Liver (tissue), 3 donors: Measurements from ENCODE around the gene ATXN7L1.

Experiments
- ATF3 ChIP-seq: IDR thresholded peaks from 2 replicates; pipeline ENCODE4 v1.6.1; 2016; ENCODE audit warnings: antibody characterized with exemption
- CTCF ChIP-seq: fragments of 150-350 bp; IDR thresholded peaks from 2 replicates; pipeline ENCODE4 v1.5.1; 2017; ENCODE audit warnings: improper control_type of control experiment, low read depth, low read length; ENCODE audit not compliant: missing input control
- EGR1 ChIP-seq, 2 donors: IDR thresholded peaks; 2 replicates each; pipeline ENCODE4 v1.6.1; 2016 to 2018; ENCODE audit warnings: antibody characterized with exemption in 2 of 2, low read depth in 2 of 2
- FOXA1 ChIP-seq: IDR thresholded peaks from 2 replicates; pipeline ENCODE4 v1.6.1; 2016; ENCODE audit warnings: antibody characterized with exemption
- GABPA ChIP-seq, 2 donors: IDR thresholded peaks in 1 of 2; conservative IDR thresholded peaks in 1 of 2; 2 replicates each; pipeline ENCODE4 v1.6.1; 2016; ENCODE audit warnings: antibody characterized with exemption in 2 of 2, mild to moderate bottlenecking in 1 of 2, moderate library complexity in 1 of 2
- NR2F2 ChIP-seq: IDR thresholded peaks from 2 replicates; pipeline ENCODE4 v1.6.1; 2016; ENCODE audit warnings: antibody characterized with exemption
- RAD21 ChIP-seq, 2 donors: IDR thresholded peaks; 2 replicates each; pipeline ENCODE4 v1.6.1; 2016; ENCODE audit warnings: antibody characterized with exemption in 2 of 2, mild to moderate bottlenecking in 2 of 2
- REST ChIP-seq: IDR thresholded peaks from 2 replicates; pipeline ENCODE4 v1.6.1; 2016; ENCODE audit warnings: antibody characterized with exemption, mild to moderate bottlenecking
- TAF1 ChIP-seq: conservative IDR thresholded peaks from 2 replicates; pipeline ENCODE4 v1.6.1; 2016; ENCODE audit warnings: antibody characterized with exemption, mild to moderate bottlenecking
- YY1 ChIP-seq: IDR thresholded peaks from 2 replicates; pipeline ENCODE4 v1.6.1; 2016; ENCODE audit warnings: antibody characterized with exemption, mild to moderate bottlenecking
- donor health status: healthy.
- donor health status: healthy.

GRCh38 chr7:105904064-105904463 lies 27.7 kb upstream of the ATXN7L1 start:
- TF ChIP-seq CTCF (no peak), TAF1 (no peak), NR2F2 (no peak), GABPA (IDR thresholded peaks at IDR 0.05 in 1 of 2, conservative IDR thresholded peaks at IDR 0.05 in 1 of 2) (no peak), FOXA1 (no peak), REST (no peak), ATF3 (no peak), RAD21 (IDR thresholded peaks at IDR 0.05) (no peak), YY1 (no peak), EGR1 (IDR thresholded peaks at IDR 0.05; ENCODE audit: low read depth in 2 of 2) (no peak)
